GM21390 (cell line): ENCODE data around the gene MOV10.

Source experiments
- ATAC-seq: cut with Tn5 transposase; IDR thresholded peaks from one replicate; pipeline ENCODE4 v1.9.1; 2021; ENCODE audit not compliant: unreplicated experiment

MOV10 gene

DNA sequence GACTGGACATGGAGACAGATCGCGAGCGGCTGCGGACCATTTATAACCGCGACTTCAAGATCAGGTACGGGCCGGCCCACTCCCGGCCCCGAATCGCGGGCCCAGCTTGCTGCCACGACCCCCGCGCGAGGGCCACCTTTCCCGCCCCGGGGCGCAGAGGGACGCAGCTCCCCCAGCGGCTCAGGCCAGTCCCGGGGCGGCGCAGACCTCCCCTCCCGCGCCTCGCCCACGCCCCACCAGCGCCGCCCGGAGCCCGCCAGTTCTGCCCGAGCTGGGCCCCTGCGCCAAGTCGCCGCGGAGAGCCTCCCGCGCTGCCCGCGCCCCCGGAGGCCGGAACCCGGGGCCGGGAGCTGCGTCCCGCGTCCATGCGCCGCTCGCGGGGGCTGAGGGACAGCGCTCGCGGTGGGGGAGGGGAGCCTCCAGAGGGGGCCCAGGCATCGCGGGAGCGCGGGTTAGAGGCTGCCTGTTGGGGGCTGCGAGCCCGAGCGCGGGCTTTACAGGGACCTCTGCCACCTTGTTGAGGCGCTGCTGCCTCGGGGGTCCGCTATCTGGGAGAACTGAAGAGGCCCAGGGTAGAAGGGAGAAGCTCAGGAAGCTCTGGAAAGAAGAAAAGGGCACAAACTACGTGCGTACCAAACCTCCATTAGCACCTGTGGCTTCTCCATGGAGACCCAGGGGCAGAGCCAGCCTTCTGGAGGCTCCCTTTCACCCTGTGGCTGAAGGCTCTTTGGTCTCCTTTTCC, 698 bp downstream of the MOV10 start:
- ATAC-seq: peak; percentile 44

DNA sequence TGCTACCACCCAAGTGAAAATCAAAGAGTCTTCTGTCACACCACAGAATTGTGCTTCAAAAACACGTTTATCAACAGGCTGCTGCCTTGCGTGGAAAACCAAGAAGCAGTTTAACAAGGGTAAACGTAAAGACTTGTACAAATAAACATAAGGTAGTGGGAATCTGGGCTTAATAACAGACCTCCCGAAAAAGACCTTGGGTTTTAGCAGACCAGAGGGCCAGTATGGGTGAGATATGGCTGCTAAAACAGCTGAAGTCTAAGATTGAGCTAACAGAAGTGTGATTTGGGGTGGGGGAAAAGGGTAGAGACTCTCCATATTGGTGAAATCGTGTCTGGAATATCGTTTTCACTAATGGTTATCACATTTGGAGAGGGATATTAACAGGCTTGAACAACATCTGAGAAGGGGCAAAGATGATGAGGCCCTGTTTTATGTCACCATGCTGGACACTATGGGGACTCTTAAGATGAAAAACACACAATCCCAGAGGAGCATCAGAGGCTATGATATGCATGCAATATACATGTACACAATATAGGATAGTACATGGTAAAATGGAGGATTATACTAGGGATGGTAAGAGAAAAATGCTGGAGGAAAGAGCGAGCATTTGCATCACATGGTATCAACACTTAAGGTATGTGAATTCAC, 1.4 kb downstream of the MOV10 start:
- no peak for ATAC-seq

DNA sequence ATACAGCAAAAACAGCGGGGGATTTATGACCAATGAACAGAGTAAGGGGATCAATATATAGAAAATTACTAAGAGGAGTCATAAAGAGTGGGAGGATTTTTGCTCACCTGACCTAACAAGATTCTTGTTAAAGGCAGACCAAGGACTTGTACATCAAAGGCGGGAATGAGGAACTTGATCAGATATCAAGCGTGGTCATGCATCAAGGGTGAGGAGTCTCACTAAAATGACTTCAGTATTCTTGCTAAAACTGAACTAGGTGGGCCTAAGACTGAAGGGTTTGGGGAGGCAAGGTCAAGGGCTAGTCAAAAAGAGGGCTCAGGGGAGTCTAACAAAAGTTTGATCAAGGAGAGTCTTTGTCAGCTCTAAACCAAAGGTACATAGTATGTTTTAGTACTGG, 2.1 kb downstream of the MOV10 start:
- ATAC-seq: no peak

DNA sequence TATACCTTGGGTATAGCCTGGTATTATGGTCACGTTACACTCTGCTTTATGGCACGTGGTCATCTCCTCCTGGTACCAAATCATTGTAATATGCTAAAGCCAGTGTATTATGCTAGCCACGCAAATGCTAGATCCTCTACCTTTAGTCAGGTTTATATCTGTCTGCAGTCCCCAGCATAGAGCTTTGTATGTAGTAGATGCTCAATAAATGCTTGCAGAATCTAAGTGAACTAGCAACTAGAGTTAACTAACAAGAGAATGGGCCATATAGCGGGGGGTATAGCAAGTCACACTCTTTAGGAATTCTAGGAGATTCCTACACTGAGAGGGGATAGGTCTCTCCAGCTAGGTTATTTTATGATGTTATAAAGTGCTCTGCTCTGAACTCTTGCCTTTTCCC, 3.0 kb downstream of the MOV10 start:
- no peak for ATAC-seq

DNA sequence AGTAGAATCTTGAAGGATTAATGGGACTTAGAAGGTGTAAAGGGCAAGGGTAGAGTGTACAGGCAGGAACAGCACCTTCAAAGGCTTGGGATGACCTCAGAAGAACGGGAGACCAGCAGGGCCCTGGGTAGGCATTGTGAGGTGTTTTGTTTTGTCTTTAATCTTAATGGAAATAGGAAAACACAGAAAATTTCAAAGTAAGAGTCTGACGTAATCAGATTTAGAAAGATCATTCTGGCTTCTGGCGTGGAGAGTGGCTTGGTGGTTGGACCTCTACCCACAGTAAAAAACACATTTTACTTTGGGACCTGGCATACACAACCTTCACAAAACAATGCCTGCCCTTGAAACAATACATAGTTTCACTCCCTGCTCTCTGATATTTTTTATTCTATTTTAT, 4.1 kb downstream of the MOV10 start:
- no peak for ATAC-seq

DNA sequence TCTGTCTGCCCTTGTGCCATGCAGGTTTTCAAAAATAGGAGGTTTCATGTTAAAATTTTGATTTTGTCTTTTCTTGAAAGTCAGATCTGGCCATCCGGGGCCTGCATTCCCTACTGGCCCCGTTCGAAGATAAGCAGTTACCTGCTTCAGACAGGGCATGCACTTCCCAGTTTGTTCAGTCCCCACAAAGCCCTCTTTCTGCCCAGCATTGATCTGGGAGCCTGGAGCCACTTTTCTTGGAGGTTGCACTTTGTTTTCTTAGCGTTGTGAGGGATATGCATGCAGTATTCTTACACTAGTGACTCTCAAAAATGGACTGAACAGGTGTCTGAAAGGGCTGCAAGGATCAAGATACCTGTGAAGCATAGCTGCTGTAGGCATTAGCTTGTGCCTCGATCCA, 11.5 kb downstream of the MOV10 start:
- ATAC-seq: no peak

DNA sequence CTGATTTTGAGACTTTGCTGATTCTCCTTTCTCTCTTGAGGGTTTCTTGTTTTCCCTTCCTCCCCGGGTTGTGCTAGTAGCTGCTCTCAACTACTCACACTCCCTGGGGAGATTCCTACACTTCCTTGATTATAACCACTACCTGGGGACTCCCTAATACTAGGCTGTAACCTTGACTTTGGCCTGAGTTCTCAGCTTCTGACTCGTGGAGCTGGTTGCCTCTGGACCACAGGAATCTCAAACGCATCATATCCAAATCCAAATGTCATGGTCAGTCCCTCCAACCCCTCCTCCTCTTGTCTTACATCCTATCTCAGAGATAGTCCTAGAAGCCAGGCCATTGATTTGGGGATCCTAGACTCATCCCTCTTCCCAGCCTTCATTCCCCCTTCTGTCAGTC, 12.0 kb downstream of the MOV10 start:
- ATAC-seq: no peak

DNA sequence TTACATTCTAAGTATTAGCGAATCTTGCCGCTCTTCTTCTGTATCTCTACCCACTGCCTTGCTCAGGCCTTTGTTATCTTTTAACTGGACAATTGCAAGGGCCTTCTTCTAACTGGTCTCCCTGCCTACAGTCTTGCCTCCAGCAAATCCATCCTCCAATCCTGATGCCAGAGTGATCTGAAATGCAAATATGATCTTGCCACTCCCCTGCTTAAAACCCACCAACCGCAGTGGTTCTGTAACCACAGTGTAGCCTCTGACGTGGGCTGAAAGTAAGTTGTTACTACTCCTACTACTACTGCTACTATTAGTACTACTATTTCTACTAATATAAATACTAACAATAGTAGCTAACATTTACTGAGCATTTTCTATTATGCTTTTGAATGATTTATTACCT, 12.4 kb downstream of the MOV10 start:
- no peak for ATAC-seq

DNA sequence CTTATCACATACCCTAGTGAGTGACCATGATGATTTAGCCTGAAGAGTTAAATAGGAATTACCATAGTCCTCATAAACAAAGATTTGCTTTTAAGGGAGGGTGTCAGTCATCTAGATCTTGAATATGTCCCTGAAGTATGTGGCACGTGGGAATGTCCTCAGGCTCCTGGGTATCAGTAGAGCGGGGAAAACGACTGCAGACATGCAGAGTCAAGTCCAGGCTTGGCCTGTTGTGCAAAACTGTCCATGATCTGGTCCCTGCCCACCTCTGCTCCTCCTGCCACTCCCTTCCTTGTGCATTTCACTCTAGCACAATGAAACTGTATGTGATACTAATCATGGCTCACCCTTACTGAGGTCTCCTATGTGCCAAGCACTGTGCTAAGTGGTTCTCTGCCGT, 12.9 kb downstream of the MOV10 start:
- no peak for ATAC-seq

DNA sequence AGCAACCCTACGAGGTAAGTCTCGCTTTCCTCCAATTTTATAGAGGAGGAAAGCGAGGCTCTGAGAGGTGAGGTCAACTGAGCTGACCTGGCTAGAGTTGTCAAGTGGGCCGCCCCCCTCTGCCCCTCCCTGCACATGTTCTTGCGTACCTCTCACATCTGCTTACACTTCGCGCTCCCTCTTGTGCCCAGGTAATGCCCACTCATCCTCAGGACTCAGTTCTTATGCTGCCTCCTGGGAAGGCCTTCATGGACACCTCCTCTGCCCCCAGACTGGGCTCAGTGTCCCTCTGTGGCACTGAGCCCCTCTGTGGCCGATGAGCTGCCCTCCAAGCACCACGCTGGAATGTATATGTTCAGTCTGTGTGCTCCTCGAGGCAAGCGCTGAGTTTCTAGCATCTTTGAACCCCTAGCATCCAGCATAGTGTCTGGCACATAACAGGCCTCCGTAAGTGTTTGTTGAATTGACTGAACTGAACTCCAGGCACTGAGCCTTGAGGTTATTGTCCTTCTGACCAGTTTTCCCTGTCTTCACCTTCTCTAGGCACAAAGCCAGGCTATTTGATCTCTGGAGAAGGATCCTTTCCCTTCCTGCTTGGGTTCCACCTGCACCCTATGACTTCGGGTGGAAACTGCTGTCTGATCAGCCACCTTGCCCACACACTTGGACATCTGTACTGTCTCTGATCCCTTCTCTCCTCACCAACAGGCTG, 13.5 kb downstream of the MOV10 start:
- ATAC-seq: no peak

DNA sequence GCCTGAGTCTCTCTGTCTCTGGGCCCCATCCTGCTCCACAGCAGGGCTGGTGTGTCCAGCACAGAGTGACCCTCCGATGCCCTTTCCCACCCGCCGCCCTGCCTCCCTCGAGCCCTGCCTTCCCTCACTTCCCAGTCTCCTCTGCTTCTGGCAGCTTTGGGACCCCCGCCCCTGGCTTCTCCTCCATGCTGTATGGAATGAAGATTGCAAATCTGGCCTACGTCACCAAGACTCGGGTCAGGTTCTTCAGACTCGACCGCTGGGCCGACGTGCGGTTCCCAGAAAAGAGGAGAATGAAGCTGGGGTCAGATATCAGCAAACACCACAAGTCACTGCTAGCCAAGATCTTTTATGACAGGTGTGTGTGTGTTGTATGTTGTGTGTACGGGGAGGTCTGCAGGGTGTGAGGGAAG, 14.3 kb downstream of the MOV10 start:
- no peak for ATAC-seq

DNA sequence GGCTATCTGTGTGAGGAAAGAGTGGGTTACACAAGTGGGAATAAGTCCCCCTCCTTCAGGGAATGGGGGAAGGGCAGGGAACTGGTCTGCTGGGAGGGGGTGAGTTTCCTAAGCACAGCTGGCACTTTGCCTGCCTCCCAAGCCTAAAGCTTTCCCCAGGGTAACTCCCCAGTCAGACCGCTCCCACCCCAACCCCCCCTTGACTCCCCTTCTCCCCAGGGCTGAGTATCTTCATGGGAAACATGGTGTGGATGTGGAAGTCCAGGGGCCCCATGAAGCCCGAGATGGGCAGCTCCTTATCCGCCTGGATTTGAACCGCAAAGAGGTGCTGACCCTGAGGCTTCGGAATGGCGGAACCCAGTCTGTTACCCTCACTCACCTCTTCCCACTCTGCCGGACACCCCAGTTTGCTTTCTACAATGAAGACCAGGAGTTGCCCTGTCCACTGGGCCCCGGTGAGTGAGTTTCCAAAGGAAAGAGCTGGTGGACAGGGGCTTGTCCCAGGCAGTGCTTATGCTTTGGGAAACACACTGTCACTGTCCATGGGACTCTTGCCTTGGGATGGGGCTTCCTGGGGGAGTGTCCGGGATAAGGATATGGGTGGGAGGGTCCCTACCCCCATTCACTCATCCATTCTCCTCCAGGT, 14.9 kb downstream of the MOV10 start:
- ATAC-seq: no peak

DNA sequence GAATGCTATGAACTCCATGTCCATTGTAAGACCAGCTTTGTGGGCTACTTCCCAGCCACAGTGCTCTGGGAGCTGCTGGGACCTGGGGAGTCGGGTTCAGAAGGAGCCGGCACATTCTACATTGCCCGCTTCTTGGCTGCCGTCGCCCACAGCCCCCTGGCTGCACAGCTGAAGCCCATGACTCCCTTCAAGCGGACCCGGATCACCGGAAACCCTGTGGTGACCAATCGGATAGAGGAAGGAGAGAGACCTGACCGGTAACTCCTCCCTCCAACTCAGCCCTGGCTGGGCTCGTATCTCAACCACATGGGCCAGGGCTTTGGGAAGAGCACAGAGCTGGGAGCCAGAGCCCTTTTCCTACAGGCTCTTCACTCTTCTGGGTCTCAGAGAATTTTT, 15.4 kb downstream of the MOV10 start:
- ATAC-seq: no peak

DNA sequence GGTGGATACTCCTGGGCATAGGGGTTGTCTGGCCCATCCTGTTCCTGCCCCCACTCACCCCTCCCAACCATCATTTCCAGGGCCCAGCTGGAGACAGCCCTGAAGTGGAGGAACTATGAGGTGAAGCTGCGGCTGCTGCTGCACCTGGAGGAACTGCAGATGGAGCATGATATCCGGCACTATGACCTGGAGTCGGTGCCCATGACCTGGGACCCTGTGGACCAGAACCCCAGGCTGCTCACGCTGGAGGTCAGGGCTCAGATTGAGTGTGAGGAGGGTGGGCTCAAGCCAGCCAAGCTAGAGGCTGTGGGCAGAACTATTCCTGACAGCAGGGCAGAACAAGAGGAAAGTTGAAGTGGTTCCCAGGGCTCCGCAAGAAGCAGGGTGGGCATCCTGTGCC, 18.2 kb downstream of the MOV10 start:
- no peak for ATAC-seq

DNA sequence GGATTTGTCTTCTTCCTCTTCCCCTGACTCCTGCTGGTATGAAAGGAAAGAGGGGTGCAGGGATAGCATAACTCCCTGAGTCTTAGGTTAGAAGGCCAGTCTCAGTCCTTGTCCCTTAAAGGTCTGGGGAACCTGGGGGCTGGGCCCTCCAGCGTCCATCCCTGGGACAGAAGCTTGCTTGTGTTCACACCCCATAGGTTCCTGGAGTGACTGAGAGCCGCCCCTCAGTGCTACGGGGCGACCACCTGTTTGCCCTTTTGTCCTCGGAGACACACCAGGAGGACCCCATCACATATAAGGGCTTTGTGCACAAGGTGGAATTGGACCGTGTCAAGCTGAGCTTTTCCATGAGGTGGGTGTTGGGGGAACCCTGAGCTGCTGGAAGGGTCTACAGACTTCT, 19.4 kb downstream of the MOV10 start:
- ATAC-seq: no peak

DNA sequence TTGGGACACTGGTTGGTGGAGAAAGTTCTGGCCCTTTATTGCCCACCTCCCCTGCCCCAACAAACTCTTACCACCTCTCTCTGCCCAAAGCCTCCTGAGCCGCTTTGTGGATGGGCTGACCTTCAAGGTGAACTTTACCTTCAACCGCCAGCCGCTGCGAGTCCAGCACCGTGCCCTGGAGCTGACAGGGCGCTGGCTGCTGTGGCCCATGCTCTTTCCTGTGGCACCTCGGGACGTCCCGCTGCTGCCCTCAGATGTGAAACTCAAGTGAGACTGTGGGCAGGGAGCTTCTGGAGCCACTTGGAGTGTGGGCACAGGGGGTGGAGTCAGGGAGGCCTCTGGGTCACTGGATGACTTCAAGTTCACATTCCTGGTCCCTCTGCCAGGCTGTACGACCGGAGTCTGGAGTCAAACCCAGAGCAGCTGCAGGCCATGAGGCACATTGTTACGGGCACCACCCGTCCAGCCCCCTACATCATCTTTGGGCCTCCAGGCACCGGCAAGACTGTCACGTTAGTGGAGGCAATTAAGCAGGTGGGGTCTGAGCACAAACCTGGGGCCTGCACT, 20.0 kb downstream of the MOV10 start:
- ATAC-seq: no peak

DNA sequence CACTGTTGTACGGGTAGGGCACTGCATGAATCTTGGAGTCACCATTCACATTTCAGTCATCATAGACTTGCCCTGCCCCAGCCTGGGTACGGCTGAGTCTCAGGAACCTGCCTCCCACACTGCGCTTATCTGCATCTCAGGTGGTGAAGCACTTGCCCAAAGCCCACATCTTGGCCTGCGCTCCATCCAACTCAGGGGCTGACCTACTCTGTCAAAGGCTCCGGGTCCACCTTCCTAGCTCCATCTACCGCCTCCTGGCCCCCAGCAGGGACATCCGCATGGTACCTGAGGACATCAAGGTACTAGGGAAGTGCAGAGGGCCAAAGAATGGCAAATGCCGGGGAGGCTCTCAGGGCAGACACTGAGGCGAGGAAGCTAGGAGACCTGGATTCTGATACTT, 20.8 kb downstream of the MOV10 start:
- ATAC-seq: no peak

DNA sequence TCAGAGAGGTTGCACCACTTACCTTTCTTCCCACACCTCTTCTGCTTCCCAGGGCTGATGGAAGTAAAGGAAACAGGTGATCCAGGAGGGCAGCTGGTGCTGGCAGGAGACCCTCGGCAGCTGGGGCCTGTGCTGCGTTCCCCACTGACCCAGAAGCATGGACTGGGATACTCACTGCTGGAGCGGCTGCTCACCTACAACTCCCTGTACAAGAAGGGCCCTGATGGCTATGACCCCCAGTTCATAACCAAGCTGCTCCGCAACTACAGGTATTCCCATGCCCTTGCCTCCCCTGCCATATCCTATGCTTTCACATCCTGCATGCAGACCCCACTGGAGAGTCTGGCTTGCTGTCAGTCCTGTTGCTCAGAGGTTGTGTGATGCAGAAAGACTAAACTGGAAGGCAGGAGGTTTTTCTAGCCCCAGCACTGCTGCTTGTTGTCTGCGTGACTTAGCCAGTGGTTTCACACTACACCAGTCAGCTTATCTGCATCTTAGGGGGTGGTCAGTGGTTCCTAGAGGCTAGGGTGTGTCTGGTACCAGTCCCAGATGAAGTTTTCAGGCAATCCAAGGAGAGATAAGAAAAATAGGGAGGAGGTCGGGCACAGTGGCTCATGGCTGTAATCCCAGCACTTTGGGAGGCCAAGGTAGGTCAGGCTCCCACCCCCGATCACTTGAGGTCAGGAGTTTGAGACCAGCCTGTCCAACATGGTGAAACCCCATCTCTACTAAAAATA, 22.3 kb downstream of the MOV10 start:
- ATAC-seq: no peak

DNA sequence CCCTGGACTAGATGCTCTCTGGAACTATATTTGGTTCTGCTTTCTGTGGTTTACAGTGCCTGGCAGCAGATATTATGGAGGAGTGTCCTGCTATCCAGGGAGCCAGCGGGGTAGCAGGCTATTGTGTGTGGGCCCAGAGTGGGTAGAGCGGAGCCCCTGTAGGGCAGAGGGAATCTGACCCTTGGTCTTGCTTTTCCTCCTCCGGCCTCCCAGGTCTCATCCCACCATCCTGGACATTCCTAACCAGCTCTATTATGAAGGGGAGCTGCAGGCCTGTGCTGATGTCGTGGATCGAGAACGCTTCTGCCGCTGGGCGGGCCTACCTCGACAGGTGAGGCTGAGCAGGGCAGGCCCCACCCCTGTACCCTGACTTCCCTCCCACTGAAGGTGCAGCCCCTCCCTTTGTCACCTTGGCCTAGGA, 23.3 kb downstream of the MOV10 start:
- no peak for ATAC-seq

DNA sequence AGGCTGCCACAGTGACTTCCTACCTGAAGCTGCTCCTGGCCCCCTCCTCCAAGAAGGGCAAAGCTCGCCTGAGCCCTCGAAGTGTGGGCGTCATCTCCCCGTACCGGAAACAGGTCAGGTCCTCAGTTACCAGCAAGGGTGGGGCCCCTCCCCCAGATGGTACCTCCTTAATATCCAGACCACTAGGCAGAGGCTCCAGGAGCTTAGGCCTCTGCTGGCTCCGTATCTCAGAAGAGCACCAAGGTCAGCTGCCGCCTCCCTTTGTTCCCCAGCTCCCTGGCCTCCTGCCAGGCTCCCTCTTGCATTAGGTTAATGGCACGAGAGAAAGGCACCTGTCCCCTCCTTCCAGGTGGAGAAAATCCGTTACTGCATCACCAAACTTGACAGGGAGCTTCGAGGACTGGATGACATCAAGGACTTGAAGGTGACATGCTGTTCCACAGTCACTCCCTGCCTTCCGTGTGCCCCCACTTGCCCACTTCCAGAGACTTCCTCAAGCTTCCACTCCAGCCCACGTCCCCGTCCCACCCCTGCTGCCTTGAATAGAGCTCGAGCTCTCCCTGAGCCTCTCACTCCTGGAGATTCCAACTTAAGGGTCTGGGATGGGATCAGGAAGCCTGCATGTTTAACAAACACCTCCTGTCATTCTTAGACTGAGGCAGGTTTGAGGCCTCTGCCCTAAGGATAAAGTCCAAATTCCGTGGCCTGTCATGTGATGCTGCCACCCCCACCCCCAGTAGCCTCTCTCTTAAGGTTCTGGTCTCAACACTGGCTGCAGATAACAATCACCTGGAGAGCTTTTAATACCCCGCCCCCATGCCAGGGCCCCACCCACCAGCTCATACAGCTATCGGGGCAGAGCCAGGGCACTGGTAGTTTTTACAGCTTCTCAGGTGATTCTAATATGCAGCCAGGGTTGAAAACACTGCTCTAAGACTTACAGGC, 24.2 kb downstream of the MOV10 start:
- ATAC-seq: no peak
